IPS DF 6.9 (cell line): ENCODE results near the gene DPEP2.

Experiments used
- DNase-seq: peaks from one replicate; pipeline ENCODE4 v3.0.0-alpha.2; 2013; ENCODE audit warnings: low read depth, low spot score
- H3K27ac ChIP-seq: one replicate; pipeline ENCODE4 v1.5.1; 2013; ENCODE audit warnings: low read length, control low read depth
- H3K27me3 ChIP-seq: 2 replicates; pipeline ENCODE4 v1.6.1; 2013; ENCODE audit warnings: mild to moderate bottlenecking, low read length; ENCODE audit not compliant: control insufficient read depth, insufficient read depth
- H3K36me3 ChIP-seq: 2 replicates; pipeline ENCODE4 v1.6.1; 2013; ENCODE audit warnings: low read length; ENCODE audit not compliant: control insufficient read depth, insufficient read depth
- H3K4me1 ChIP-seq: 2 replicates; pipeline ENCODE4 v1.6.1; 2013; ENCODE audit warnings: low read length; ENCODE audit not compliant: control insufficient read depth, insufficient read depth
- H3K4me3 ChIP-seq: 2 replicates; pipeline ENCODE4 v1.5.1; 2013; ENCODE audit warnings: mild to moderate bottlenecking, low read length
- H3K9me3 ChIP-seq: 2 replicates; pipeline ENCODE4 v1.6.1; 2013; ENCODE audit warnings: low read length, inconsistent platforms; ENCODE audit not compliant: control insufficient read depth, insufficient read depth
- WGBS: extraction: QIAGEN DNeasy Blood & Tissue Kit; methylation state at CpG from one replicate; pipeline ENCODE4 v1.1.7; 2013; ENCODE audit warnings: mixed read lengths, missing lambda C conversion rate; ENCODE audit not compliant: insufficient read length, insufficient coverage; 5-methylcytosine and 5-hydroxymethylcytosine counted together

Gene DPEP2

GRCh38 chr16:67989322-67990017, 9.8 kb downstream of the DPEP2 start:
- no peak overlapping the region for H3K4me3 ChIP-seq
- DNase-seq: no peak
- H3K36me3 ChIP-seq: no peaks in the 10 kb centered on the region
- no peaks in the 10 kb centered on the region for H3K27me3 ChIP-seq
- no CpG with 5 or more reads among the region's 8 CpGs for WGBS
- H3K4me1 ChIP-seq: no peaks in the 10 kb centered on the region
- no peak overlapping the region for H3K27ac ChIP-seq
- no peaks in the 10 kb centered on the region for H3K9me3 ChIP-seq

GRCh38 chr16:67988675-67989074, 10.6 kb downstream of the DPEP2 start:
- no peaks in the 10 kb centered on the region for H3K36me3 ChIP-seq
- H3K4me1 ChIP-seq: no peaks in the 10 kb centered on the region
- no peak overlapping the region for H3K4me3 ChIP-seq
- DNase-seq: no peak
- H3K9me3 ChIP-seq: no peaks in the 10 kb centered on the region
- no peaks in the 10 kb centered on the region for H3K27me3 ChIP-seq
- no peak overlapping the region for H3K27ac ChIP-seq
- WGBS: no CpG with 5 or more reads among the region's 3 CpGs

DNA sequence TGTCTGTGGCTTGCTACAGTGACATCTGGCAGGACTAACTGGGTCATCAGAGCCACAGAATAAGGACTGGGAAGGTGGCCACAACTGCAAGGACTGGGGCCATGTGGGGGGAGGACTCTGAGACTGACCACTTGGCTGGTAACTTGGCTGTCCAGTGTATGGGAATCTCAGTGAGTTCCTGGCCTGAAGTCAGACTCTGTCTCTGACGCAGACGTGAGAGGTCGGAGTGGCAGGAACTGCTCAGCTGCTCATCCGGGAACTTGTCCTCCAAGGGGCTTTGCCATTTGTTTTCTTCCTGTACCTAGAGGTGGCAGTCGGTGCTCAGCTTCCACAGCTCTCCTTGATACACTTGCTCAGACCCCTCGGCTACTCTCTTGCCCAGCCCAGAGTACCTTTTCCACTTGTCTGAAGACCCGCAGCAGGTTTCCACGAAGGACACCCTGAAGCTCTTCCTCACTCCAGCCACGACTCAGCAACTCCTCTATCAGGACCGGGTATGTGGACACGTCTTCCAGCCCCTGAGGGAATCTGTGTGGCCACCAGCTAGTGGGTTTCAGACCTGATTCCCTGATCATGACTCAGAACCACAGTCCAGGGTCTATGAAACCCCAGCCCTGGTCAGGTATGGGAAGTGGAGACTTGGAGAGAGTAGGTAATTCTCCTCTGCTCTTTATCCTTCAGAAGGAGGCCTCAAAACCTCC, 11.7 kb downstream of the DPEP2 start:
- Histone ChIP-seq H3K4me1 (no peaks in the 10 kb centered on the region), H3K4me3 (no peak overlapping the region), H3K27ac (no peak overlapping the region), H3K9me3 (no peaks in the 10 kb centered on the region), H3K27me3 (no peaks in the 10 kb centered on the region), H3K36me3 (no peaks in the 10 kb centered on the region)
- no peak for DNase-seq
- WGBS: no CpG with 5 or more reads among the region's 11 CpGs

- no peak overlapping the region for H3K27ac ChIP-seq
- no peak overlapping the region for H3K4me3 ChIP-seq
- no peaks in the 10 kb centered on the region for H3K27me3 ChIP-seq
- DNase-seq: no peak
- H3K36me3 ChIP-seq: no peaks in the 10 kb centered on the region; the same call in 1 of the 2 replicates
- no peaks in the 10 kb centered on the region for H3K4me1 ChIP-seq
- WGBS: no CpG with 5 or more reads among the region's 5 CpGs
- no peaks in the 10 kb centered on the region for H3K9me3 ChIP-seq
Observed at GRCh38 chr16:67986949-67987348, 12.3 kb downstream of the DPEP2 start.

DNA sequence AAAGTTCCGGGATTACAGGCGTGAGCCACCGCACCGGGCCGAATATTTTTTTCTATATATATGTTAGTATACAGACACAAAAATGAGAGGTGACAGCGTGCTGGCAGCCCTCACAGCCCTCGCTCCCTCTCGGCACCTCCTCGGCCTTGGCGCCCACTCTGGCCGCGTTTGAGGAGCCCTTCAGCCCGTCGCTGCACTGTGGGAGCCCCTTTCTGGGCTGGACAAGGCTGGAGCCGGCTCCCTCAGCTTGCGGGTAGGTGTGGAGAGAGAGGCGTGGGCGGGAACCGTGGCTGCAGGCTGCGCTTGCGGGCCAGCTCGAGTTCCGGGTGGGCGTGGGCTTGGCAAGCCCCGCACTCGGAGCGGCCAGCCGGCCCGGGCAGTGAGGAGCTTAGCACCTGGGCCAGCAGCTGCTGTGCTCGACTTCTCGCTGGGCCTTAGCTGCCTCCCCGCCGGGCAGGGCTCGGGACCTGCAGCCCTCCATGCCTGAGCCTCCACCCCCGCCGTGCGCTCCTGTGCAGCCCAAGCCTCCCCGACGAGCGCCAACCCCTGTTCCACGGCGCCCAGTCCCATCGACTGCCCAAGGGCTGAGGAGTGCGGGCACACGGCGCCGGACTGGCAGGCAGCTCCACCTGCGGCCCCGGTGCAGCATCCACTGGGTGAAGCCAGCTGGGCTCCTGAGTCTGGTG, 17.1 kb downstream of the DPEP2 start:
- Histone ChIP-seq H3K4me1 (no peaks in the 10 kb centered on the region; the same call in 1 of the 2 replicates), H3K9me3 (no peaks in the 10 kb centered on the region), H3K27ac (no peak overlapping the region), H3K4me3 (no peak overlapping the region), H3K27me3 (no peaks in the 10 kb centered on the region), H3K36me3 (no peaks in the 10 kb centered on the region; the same call in 1 of the 2 replicates)
- no peak for DNase-seq
- WGBS: no CpG with 5 or more reads among the region's 49 CpGs

DNA sequence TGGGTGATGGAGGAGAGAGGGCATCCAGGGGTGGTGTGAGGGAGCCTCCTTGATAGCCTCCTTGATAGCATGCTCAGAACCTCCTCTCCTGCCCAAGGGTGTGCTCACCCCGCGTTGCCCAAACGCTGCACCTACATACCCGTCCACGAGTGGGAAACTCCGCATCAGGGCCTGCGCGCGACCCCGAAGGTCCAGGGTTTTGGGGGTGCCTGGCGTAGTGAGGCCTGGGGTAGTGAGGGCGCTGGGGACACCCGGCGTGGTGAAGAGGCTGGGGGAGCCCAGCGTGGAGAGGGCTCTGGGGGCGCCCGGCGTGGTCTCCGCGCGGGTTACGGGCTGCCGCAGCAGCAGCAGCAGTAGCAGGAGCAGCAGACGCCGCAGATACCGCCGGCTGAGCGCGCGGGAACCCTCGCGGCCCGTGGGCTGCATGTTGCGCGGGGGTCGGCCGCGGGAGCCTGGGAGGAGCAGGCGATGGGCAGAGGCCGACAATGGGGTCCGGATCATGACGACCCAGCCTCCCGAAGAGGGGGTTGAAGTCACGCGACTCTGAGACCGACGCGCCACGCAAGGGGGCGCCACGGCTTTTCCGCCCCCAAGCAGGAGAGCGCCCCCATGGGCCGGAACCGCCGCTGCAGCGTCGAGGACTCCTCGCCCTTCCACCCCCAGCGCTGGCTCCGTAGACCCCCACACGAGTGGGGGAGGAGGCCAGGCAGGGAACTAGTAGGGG, 19.2 kb downstream of the DPEP2 start, which contains the start of gene DPEP3:
DPEP3 (minus strand) TSS at position 545 of the 724 bp plus-strand sequence; CDS start at position 426, 119 bp downstream.
- WGBS: no CpG with 5 or more reads among the region's 62 CpGs
- no peak for DNase-seq
- Histone ChIP-seq H3K27ac (no peak within 1 kb of the TSS), H3K4me3 (no peak within 1 kb of the TSS), H3K4me1 (no peaks in the 10 kb centered on the region; the same call in 1 of the 2 replicates), H3K27me3 (no peaks in the 10 kb centered on the region), H3K9me3 (no peaks in the 10 kb centered on the region), H3K36me3 (no peaks in the 10 kb centered on the region; the same call in 1 of the 2 replicates)

GRCh38 chr16:67977469-67978227, 21.6 kb downstream of the DPEP2 start:
- Histone ChIP-seq H3K4me3 (no peak overlapping the region), H3K27me3 (no peaks in the 10 kb centered on the region), H3K9me3 (no peaks in the 10 kb centered on the region), H3K4me1 (no peaks in the 10 kb centered on the region; the same call in 1 of the 2 replicates), H3K36me3 (no peaks in the 10 kb centered on the region; the same call in 1 of the 2 replicates), H3K27ac (no peak overlapping the region)
- WGBS: no CpG with 5 or more reads among the region's 9 CpGs
- no peak for DNase-seq

DNA sequence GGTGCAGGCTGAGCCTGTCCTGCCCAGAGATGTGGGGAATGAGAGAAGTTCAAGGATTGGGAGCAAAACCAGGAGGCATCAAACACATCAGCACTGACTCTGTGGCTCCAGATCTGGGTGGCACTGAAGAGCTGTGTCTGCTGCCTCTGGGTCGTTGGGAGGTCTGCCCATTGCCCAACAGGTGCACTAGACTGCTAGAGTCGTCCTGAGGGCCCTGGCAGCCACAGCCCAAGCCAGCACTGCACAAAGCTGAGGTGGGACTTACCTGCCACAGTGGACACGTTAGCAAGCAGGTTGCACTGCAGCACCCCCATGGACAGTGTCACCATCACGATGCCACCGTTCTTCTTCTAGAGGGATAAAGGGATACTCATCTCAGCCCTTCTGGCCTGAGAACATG, 22.3 kb downstream of the DPEP2 start:
- Histone ChIP-seq H3K4me1 (no peaks in the 10 kb centered on the region; the same call in 1 of the 2 replicates), H3K27me3 (no peaks in the 10 kb centered on the region), H3K36me3 (no peaks in the 10 kb centered on the region), H3K4me3 (no peak overlapping the region), H3K27ac (no peak overlapping the region), H3K9me3 (no peaks in the 10 kb centered on the region)
- no CpG with 5 or more reads among the region's 5 CpGs for WGBS
- no peak for DNase-seq

DNA sequence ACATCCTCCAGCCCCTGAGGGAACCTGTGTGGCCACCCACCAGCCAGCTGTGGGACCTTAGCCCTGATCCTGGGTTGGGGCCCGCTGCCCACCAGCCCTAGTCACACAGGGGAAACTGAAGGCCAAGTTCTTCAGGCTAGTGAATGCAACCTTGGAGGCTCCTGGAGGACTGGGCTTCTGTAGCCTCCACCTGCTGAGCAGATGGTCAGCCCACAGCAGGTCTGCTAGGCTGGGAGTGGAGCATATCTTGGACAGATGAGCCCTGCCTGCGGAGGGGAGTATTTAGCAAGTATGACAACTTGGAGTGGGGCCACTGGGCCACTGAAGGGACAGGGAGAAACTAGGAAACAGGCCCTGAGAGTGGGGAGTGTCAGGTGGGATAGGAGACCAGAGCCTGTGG, 23.1 kb downstream of the DPEP2 start:
- WGBS: no CpG with 5 or more reads among the region's 2 CpGs
- no peak overlapping the region for H3K27ac ChIP-seq

More for the DNA sequence above, 23.1 kb downstream of the DPEP2 start:
- Histone ChIP-seq H3K4me1 (no peaks in the 10 kb centered on the region; the same call in 1 of the 2 replicates), H3K4me3 (no peak overlapping the region), H3K9me3 (no peaks in the 10 kb centered on the region), H3K27me3 (no peaks in the 10 kb centered on the region), H3K36me3 (no peaks in the 10 kb centered on the region)
- no peak for DNase-seq
